ENCODE results near the gene PGC.

PGC gene

DNA sequence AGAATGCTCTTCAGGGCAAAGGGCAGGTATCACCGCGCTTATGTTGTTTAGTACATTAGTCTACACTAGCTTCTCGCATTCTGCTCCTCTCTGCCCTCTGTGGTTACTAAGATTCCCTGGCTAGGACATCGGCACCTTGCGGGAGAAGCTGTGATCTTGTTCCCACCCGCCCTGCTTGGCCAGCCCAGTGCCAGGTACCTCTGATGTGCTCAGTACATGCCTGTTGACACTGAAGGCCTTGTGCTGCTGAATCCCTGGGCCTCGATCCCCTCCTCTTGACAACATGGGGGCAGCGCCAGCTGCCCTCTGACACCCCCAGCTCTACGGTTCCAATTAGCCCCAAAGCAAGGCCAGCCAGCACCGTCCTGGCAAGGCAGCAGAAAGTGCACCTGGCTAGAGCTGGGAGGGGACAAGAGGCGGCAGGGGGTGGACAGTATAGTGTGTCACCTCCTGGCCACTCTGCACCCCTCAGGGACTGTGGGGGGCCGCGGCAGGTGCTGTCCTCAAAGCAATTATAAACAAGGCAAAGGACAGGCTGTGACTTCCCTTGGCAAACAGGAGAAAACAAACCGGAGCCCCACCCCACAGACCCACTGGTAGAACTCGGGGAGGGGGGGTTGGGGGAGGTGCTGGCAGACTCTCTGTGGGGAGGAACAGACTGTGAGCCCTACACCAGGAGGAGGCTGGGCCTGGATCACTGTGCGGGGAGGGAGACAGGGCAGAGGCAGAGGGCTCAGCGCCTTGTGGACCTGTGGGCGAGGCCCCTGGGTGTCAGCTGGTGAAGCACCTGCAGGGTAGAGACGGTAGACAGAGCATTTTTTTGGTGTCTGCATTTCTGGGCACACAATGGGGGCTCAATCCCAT lies 18.9 kb downstream of the PGC start:
- peak; percentile 26 for DNase-seq

DNA sequence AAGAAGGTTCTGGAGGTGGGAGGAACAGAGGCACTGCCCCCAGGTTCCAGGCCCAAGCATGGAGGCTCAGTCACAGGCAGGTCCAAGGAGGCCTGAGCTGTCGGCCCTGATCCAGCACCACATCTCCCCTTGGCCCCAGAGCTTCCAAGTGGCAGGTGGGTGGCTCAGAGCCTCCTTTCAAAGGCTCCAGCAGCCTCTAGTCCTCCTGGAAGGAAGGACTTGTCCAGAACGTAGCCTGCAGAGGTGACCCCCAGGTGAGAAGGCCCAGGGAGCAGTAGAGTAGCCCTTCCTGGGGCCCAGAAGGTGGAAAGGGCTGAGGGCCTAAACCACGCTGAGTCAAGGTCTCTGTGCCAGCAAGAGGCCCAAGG lies 19.5 kb downstream of the PGC start:
- DNase-seq: no peak

DNA sequence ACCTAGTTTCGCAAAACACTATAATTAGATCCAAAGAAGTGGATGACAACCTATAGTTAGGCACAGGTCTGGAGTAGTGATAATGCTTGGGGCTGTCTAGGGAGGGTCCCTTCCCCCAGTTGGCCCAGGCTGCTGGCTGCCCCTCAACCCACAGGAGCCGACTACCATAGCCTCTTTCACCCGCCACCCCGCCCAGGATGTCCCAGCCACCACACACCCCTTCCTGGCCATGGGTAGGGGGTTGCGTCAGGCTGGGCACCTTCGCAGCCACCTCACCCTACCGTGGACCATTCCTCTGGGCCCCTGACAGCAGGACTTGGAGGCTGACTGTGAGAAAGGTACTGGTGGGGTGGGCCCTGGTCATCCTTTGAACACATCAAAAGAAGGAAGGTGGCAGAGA lies 20.3 kb downstream of the PGC start:
- no peak for DNase-seq

DNA sequence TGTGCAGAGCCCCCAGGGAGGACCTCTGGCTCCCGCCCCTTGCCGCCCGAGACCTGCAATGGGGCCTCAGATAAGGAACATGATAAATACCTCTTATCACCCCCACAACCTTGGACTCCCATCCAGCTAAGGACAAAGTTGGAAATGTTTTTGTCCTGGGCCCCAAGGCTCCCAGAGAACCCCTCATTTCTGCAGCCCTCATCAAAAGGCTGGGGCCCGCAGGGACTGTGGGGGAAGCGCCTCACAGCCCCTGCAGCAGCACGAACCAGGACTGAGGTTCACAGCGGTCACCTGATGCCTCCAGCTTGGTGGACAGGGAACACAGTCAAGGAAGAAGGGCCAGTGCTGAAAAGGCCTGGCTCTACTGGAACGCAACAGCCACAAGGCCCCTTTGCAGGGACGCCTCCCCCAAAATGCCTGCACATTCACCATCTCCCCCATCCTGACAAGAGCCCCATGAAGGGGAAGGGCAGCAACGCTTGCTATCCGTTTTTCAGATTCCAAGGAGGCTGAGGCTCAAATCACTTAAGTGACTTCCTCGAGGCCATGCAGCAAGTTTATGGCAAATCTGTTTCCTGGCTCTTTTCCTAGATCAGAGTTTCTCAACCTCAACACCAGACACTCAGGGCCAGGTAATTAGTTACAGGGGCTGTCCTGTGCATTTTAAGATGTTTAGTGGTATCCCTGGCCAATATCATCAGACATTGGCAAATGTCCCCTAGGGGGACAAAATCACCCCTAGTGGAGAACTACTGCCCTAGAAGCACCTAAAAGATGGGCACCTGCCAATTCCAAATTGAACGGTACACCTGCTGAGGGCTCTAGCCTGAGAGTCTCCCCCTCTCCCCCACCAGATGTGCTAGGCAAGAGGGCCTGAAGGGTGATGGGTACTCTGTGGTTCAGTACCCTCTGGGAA lies 22.4 kb downstream of the PGC start:
- no peak for DNase-seq

DNA sequence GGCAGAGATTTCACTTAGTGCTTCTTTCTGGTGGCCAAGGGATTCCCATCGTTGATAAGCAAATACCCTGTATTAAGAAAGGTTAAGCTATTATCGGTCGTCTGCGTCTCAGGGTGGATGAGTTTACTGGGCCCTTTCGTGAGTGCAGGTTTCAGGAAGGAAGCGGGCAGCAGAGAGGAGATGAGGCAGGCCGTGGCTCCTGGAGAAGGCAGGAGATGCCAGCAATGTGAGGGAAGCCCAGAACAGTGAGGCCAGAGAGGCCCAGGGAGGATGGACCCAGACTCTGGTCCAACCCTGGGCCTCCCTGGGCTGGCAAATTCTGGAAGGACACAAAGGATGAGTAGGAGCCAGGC lies 23.0 kb downstream of the PGC start:
- DNase-seq: no peak

DNA sequence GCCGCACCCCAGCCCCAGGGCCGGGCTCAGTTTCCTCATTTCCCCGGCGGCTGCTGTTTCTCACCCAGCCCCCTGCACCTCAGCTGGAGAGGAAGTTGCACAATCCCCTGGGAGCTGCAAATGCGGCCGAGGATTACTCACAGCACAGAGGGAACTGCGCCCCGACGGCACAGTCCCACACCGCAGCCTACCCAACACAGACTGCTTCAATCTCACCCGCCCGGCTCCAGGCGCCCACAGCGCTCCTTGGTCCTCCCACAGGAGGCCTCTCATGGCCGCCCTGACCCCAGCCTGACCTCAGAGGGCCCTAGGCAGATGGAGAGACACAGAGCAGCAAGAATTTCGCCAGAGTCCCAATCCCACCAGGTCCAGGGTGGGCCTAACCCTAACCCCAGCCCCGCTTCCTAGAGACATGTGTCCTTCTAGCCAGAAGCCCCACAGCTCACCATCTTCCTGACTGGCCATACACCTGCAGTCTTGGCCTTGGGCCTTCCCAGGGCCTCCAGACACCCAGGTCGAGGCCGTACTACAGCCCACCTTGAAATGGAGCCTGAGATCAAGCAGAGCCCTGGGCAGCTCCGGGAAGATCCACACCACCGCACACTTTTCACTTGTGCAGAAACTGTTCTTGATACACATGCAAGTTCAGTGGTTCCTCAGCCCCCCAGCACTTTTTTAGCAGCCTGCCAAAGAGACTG lies 23.5 kb downstream of the PGC start:
- DNase-seq: no peak

DNA sequence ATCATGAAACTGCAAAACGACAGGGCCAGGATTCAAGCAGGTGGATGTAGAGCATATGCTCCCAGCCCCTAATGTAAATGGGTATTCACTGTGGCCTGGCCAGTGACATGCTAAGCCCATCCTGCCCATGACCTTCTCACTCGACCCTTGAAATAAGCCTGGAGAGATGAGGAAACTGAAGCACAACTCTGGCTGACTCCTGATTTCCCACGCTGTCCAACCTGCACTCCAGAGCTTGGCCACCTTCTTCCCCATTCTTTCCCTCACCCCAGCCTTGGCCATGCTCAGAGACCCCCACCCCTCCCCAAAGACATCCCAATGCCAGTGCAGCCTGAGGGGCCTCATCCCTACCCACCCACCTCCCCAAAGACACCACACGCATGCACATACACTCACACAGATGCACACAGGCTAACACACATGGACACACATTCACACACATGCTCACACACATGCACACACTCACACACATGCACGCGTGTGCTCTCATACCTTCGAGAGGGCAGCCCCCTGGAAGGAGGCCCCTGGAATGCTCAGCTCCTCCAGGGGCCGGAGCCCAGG lies 24.1 kb downstream of the PGC start:
- no peak for DNase-seq

DNA sequence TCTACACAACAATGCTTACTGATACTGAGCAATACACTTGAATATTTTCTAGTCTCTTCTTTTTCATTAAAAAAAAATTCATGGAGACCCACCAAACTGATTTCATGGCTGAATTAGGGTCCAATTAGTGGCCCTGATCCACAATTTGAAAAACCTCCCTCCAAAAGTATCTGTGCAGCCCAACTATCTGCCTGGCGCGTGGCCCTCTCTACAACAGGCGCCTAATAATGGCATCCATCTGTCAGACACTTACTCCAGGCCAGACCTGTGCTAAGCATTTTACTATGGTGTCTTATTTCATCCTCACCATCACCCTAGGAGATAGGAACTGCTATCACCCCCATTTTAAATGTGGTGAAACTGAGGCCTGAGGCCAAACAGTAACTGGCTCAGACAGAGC lies 25.8 kb downstream of the PGC start:
- DNase-seq: no peak

DNA sequence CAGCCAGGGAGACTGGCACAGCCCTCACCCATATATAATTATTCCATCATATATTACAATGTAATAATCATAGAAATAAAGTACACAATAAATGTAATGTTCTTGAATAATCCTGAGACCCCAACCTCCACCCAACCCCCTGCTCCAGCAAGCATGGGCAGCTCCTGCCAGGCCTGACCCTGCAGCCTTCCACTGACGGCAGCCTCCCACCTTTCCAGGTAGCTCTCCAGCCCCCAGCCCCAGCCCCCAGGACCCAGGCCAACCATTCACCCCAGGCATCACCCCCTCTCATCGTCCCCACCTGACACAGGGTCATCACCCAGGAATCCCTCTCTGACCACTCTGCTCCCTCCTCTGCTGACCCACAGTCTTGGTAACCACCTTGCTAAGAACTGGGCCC lies 26.4 kb downstream of the PGC start:
- no peak for DNase-seq

DNA sequence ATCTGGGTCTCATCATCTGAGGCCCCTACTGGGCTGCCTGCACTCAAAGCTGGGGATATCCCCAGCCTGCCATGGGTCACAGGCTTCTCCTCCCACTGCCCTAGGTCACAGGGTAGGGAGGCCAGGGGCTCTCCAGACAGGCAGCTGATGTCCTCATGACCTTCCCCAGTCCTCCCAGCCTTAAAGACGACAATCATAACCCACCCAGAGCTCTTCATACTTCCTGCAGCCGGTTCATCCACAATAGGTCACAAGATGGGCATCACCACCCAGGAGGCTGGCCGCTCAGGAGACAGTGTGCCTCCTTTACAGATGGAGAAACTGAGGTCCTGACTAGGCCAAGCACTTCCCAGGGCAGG lies 27.0 kb downstream of the PGC start:
- DNase-seq: no peak

DNA sequence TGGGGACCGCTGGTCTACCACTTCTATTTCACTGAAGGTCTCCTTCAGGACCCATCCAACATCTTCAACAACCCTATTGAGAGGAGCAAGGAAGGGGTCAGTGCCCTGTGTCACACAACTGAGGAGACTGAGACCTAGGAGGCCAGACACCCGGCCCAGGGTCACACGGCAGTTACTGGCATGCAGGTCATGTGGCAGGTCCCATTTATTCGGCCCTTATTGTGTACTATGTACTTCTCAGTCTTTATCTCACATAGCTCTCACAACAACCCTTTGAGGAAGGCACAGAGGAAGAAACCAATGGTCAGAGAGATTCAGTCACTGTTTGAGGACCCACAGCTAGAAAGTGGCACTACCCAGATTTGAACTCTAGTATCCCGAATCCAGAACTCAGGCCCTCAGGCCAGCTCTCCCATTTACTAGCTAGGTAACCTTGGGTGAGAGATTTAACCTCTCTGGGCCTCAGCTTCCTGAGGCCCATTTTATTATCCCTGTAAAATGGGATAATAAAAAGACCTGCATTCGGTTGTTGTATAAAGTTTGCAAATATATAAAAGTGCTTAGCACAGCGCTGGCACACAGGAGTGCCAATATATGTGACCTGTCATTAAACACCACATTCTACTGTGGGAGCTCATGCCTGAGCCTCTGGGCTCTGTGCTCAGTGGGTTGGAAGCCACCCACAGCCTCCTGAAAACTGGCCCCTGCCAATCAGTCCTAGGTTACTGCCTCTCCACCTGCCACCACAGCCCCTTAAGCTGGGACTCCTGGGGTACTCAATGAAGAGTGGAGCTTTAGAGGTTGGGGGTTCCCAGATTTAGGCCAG lies 27.5 kb downstream of the PGC start:
- no peak for DNase-seq

DNA sequence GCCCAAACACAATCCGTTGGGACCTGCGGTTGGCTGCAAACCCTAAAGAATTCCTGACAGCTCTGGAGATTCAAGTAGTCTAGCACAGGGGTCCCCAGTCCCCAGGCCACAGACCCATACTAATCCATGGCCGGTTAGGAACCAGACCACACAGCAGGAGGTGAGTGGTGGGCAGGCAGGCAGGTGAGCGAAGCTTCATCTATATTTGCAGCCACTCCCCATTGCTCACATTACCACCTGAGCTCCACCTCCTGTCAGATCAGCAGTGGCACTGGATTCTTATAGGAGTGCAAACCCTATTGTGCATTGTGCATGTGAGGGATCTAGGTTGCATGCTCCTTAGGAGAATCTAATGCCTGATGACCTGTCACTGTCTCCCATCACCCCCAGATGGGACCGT lies 28.4 kb downstream of the PGC start:
- no peak for DNase-seq

DNA sequence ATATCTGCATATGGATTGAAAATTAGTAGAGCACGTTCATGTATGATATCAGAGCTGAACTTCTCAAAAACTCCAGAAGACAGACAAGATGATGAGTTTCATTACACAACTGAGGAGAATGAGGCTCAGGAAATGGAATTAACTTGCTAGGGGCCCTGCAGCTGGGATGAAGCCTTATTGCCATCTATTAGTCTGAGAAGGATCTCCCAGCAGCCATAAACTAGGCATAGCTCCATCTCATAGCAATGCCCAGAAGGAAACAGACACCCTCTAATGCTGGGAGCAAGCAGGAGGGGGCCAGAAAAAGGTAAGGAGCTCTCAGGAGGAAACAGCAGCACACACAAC lies 29.8 kb downstream of the PGC start:
- no peak for DNase-seq

DNA sequence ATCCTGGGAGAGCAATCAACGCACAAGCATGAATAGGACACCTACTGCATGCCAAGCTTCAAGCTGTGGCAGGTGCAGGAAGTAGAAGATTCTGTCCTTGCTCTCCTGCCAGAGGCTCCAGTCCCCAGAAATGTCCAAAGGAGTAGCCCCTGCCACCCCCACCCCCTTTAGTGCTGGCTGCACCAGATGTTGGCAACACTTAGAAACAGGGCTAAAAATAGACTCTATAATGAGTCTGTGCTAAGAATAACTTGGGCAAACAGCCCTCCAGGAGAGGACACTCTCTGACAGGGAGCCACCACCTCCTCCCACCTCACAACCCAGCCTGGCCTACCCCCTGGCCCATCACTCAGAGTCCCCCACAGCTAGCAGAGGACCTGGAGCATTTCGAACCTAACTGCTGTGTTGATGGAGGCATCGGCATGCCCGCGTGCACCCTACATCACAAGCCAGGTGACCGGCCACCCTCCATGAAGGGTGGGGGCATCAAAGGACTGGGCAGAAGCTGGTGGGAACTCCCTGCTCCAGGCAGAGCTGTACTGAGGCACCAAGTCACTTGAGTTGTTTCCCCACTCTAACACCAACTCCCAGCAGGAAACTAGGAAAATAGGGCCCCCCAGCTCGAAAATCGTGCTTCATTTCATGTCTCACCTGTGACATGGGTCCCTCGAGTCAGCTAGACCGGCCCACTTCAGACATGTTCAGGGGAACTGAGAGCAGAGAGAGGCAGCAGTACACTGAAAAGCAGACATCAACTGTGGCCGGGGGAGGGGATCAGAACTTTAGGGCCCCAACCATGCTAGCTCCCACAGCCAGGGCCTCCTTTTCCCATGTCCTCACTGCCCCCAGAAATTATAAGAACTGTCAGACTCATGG lies 30.4 kb downstream of the PGC start:
- DNase-seq: no peak

DNA sequence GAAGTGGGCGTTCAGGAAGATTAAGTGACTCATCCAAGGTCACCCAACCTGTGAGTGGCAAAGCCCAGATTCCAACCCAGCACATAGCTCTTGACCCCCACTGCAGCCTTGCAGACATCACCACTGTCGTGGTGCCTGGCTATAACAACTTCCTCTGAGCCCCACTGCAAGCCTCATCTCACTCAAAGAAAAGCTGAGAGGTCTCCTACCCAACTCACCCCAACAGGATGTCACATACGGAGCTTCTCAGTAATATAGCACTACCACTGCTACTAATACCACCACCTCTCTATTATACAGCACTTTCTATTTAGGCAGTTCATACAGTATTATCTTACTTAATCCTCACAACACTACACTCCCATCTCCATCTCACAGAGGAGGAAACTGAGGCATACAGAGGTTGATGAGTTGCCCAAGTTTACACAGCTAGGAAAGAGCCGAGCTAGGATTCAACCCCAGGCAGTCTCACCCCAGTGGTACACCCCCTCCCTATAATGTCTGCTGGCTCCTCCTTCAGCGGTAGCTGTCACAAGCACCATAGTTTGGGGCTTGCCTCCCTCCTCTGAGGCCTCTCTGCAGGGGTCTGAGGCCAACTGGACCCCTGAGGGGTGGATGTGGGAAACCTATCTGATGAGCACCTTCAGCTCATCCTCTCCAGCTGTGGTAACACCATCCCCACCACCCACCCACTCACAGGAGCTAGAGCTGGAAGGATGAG lies 31.2 kb downstream of the PGC start:
- no peak for DNase-seq

DNA sequence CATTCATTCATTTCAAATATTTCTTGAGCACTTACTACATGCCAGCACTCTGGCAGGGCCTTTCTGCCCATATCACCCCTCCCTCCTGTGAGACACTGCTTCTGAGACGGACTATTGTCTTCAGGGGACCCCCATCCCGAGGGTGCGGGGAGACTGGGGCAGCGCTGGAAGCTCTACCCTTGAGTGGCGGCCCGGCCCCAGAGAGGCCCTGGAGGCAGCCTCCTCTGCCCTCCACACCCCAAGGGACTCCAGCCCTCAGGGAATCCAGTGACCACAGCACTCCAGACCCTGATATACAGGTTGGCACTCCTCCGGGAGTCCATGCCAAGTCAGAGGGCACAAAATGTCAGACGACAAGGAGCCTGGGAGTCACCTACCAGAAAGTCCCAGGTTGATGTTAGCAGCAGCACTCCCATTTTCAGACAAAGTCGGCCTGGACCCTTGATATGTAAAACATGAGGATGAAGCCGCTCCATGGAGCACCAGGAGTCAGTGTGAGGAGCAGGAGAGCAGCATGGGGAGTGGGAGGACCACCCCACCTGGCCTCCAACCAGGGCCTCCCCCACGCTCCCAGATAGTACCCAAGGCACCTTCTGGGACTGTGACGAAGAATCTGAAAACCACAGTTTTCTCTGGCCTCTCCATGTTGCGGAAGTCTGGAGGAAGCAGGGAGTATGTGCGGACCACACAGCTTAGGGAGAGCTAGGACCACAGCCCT lies 32.5 kb downstream of the PGC start:
- no peak for DNase-seq

DNA sequence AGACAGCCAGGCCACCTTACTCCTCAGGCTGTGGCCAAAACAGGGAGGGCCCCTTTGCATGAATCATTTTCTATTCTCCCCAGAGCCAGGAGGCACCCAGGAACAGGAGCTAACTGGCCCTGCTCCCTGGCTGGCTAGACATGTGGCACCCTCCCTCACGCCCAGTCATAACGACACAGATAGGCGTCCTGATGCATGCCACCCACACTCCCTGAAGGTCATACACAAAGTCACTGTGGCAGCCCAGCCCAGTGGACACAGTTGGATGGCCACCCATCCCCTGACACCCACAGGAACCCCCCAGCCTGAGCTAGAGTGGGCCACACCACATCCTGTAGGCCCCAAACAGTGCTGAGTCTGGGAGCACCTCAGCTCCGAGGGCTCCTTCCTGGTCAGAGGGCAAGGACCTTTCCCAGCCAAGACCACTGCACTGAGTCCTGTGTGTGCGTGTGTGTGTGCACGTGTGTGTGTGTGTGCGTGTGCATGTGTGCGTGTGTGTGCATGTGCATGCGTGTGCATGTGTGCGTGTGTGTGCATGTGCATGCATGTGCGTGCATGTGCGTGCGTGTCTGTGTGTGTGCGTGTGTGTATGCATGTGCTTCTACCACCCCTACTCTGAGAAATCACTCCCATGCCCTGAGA lies 33.4 kb downstream of the PGC start:
- no peak for DNase-seq

DNA sequence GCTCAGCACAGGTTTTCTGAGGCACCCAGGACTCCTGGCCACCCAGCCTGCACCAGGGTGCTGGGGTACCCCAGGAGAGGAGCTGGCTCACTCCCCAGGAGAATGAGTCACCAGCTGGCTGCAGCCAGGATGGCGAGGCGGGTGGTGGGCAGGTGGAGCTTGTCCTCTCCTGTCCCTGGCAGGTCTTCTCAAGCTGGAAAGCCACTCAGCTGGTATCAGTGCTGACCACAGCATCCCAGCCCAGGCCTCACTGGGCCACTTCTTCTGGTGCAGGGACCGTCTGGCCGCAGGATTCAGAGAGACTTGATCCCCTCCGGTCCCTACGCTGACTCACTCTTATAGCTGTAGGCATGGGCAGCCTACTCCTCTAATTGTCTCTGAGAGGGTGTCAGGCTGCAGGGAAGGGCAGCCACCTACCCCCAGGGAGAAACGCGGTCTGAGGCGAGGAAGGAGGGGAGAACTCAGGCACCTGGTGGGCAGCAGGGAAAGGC lies 34.0 kb downstream of the PGC start:
- no peak for DNase-seq

DNA sequence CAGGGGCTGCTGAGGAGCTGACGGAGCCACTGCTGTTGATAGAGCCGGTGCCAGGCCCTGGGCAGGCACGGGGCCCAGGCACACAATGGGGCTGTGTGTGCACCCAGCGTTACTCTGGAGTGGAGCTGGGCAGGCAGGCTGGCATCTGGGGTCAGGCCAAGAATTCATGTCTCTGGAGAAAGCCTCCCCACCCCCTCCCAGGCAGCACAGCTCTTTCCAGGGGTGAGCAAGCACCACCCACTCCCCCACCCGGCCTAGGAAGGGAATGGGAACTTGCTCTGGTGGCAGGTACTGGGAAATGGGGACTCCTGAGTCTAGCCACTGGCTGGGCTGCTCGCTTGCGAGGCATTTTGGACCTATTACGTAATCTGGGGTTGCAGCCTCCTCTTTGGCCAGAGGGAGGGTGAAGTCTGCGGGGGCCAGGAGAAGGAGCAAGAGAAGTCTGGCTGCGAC lies 34.5 kb downstream of the PGC start:
- no peak for DNase-seq
